AG04450 (cell line): Measurements from ENCODE around the gene ASCL2. TPM values are rescaled to one million over a fixed set of nuclear protein-coding genes. Genes with fewer than 3 reads are reported as not detected.

ENCODE experiments used
- CTCF ChIA-PET: fragments of 300-600, 350-600 bp; formaldehyde crosslinking; extraction: SDS; loops from one replicate; lab custom pipeline; 2022; ENCODE audit warnings: antibody characterized with exemption, inconsistent platforms; lab: Charles Lee
- POLR2A ChIA-PET: fragments of 350-600 bp; formaldehyde crosslinking; extraction: SDS; loops from one replicate; lab custom pipeline; 2021; ENCODE audit warnings: antibody characterized with exemption, inconsistent platforms; lab: Yijun Ruan, JAX
- DNase-seq: peaks from one replicate; pipeline ENCODE4 v3.0.0-alpha.2; 2011; ENCODE audit warnings: low read depth, low spot score
- H3K27ac ChIP-seq: one replicate; pipeline ENCODE4 v1.5.1; 2012; ENCODE audit warnings: low read depth, low read length, control low read depth
- H3K27me3 ChIP-seq: one replicate; pipeline ENCODE4 v1.6.0; 2012; ENCODE audit warnings: low read length; ENCODE audit not compliant: control insufficient read depth, insufficient read depth
- H3K4me3 ChIP-seq: 2 replicates; pipeline ENCODE4 v1.5.1; 2011; ENCODE audit warnings: mild to moderate bottlenecking, low read depth, low read length, control low read depth
- H3K9me3 ChIP-seq: 2 replicates; pipeline ENCODE4 v1.5.1; 2012; ENCODE audit warnings: low read length; ENCODE audit not compliant: control insufficient read depth, insufficient read depth
- polyA plus RNA-seq: library from polyadenylated mRNA; depleted of rRNA; stranded (reverse); fragments of >200 nt; gene quantifications from 2 replicates; pipeline ENCODE4 v1.2.3, GENCODE V29; 2011; rRNA removed
- TF ChIP-seq, protein P1 (sequence below): IDR thresholded peaks from 2 replicates; pipeline ENCODE4 v1.5.1; 2011; ENCODE audit warnings: low read depth, low read length, control low read depth, inconsistent platforms

Gene ASCL2
- polyA plus RNA-seq, 1 experiment = not detected

DNA sequence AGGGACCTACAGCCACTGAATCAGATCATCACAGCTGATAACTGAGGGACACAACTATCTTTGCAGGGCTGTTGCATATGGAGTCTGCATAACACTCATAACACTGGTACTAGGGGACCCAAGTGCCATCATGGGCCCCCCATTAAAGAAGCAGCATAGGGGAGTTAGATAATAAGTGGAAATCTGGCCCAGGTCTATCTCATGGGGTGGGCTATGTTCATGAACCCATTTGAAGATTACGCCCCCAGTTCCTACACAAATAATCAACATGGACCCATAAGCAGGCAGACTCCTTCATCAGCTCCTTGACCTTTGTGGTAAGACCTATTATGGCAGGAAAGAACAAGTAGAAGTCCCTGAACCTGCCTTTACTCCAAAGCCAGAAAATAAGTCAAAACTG, 48.8 kb downstream of the ASCL2 start:
- no peak for DNase-seq
- H3K4me3 ChIP-seq = no peak overlapping the region
- TF ChIP-seq, protein P1, sequence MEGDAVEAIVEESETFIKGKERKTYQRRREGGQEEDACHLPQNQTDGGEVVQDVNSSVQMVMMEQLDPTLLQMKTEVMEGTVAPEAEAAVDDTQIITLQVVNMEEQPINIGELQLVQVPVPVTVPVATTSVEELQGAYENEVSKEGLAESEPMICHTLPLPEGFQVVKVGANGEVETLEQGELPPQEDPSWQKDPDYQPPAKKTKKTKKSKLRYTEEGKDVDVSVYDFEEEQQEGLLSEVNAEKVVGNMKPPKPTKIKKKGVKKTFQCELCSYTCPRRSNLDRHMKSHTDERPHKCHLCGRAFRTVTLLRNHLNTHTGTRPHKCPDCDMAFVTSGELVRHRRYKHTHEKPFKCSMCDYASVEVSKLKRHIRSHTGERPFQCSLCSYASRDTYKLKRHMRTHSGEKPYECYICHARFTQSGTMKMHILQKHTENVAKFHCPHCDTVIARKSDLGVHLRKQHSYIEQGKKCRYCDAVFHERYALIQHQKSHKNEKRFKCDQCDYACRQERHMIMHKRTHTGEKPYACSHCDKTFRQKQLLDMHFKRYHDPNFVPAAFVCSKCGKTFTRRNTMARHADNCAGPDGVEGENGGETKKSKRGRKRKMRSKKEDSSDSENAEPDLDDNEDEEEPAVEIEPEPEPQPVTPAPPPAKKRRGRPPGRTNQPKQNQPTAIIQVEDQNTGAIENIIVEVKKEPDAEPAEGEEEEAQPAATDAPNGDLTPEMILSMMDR = no peak
- POLR2A ChIA-PET = no interaction called here
- CTCF ChIA-PET = no interaction called here
- no peaks in the 10 kb centered on the region for H3K9me3 ChIP-seq
- H3K27ac ChIP-seq = no peak overlapping the region
- peaks cover 49% of the 10 kb centered on the region for H3K27me3 ChIP-seq

DNA sequence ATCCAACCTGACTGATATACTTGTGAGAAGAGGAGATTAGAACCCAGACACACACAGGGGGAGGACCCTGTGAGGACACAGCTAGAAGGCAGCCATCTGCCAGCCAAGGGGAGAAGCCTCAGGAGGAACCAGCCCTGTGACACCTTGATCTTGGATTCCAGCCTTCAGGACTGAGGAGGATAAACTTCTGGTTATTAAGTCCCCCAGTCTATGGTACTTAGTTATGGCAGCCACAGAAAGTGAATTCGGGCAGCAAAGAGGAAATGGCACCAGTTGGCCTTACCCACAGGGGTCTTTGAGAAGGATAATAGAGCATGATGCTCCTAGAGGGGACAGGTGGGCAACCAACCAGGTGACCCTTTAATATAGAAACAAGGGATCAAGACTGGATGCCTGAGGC, 49.4 kb downstream of the ASCL2 start:
- ChIA-PET POLR2A (no interaction called here), CTCF (no interaction called here)

DNA sequence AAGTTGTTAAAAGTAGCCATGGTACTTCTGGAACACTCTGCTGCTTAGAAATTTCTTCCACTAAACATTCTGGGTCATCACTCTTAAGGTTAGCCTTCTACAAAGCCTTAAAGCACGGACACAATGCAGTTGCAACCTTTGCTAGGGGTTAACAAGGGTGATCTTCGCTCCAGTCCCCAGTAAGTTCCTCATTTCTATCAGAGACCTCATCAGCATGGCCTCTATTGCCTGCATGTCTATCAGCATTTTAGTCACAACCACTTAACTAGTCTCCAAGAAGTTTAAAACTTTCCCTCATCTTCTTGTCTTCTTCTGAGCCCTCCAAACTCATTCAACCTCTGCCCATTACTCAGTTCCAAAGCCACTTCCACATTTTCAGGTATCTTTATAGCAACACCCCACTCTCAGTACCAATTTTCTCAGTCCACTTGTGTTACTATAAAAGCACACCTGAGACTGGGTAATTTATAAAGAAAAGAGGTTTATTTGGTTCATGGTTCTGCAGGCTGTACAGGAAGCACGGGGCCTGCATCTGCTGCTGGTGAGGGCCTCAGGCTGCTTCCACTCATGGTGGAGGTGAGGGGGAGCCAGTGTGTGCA, 50.1 kb downstream of the ASCL2 start:
- Histone ChIP-seq H3K4me3 (no peak overlapping the region), H3K27ac (no peak overlapping the region), H3K27me3 (peaks cover 44% of the 10 kb centered on the region), H3K9me3 (no peaks in the 10 kb centered on the region)
- ChIA-PET POLR2A (no interaction called here), CTCF (no interaction called here)
- no peak for DNase-seq
- TF ChIP-seq, protein P1 = no peak

More for the DNA sequence above, 49.4 kb downstream of the ASCL2 start:
- H3K9me3 ChIP-seq = no peaks in the 10 kb centered on the region
- peaks cover 49% of the 10 kb centered on the region for H3K27me3 ChIP-seq
- TF ChIP-seq, protein P1 = no peak
- no peak overlapping the region for H3K27ac ChIP-seq
- no peak for DNase-seq
- no peak overlapping the region for H3K4me3 ChIP-seq

DNA sequence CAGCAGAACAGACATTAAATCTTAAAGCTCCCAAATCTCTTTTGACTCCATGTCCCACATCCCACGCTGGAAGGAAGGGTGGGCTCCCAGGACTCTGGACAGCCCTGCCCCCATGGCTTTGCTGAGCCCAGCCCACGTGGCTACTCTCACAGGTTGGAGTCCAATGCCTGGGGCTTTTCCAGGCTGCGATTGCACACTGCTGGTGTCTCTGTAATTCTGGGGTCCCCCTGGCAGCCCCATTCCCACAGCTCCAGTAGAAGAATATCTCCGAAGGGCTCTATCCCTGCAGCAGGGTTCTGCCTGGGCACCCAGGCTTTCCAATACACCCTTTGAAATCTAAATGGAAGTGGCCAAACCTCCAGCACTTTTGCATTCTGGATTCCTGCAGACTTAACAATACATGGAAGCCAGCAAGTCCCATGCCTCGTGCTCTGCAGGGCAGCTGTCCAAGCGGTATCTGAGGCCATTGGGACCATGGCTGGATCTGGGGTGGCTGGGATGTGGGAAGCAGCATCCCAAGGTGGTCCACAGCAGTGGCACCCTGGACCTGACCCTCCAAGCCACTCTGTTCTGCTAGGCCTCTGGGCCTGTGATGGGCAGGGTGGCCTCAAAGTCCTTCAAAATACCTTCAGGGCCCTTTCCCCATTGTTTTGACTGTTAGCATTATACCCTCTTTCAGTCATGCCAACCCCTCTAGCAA, 50.9 kb downstream of the ASCL2 start:
- H3K27me3 ChIP-seq = peaks cover 44% of the 10 kb centered on the region
- no peak overlapping the region for H3K27ac ChIP-seq
- H3K9me3 ChIP-seq = no peaks in the 10 kb centered on the region
- CTCF ChIA-PET = no interaction called here
- TF ChIP-seq, protein P1 = no peak
- POLR2A ChIA-PET = no interaction called here
- DNase-seq = no peak
- H3K4me3 ChIP-seq = no peak overlapping the region

Other genes starting within 250 kb of the ASCL2 start
- 16.6 and 30.8 TPM in 2 replicates for gene IGF2, start 131.2 kb downstream of the ASCL2 start, polyA plus RNA-seq
- gene INS, start 109.4 kb downstream of the ASCL2 start, polyA plus RNA-seq = not detected in 2 replicates
- gene TH, start 98.8 kb downstream of the ASCL2 start, polyA plus RNA-seq = not detected in 2 replicates
- not detected in 2 replicates for gene C11orf21, start 31.3 kb upstream of the ASCL2 start, polyA plus RNA-seq
- 0.10 and 0.14 TPM in 2 replicates for gene TSPAN32, start 31.4 kb upstream of the ASCL2 start, polyA plus RNA-seq
- 260 and 359 TPM in 2 replicates for gene CD81, start 106.7 kb upstream of the ASCL2 start, polyA plus RNA-seq
- 13.3 and 19.2 TPM in 2 replicates for gene TSSC4, start 130.2 kb upstream of the ASCL2 start, polyA plus RNA-seq
- gene TRPM5, start 173.9 kb upstream of the ASCL2 start, polyA plus RNA-seq = not detected in 2 replicates
- gene KCNQ1, start 174.4 kb upstream of the ASCL2 start, polyA plus RNA-seq = not detected in 2 replicates